IMR-90 (cell line): ENCODE measurements around the gene DOCK2.

Source experiments
- BHLHE40 ChIP-seq: fragments of 150-350 bp; IDR thresholded peaks from 2 replicates; pipeline ENCODE4 v1.6.1; 2016; ENCODE audit warnings: mild to moderate bottlenecking, low read depth, low read length
- CEBPB ChIP-seq: IDR thresholded peaks from 2 replicates; pipeline ENCODE4 v1.6.1; 2012; ENCODE audit warnings: low read depth, low read length, improper control_type of control experiment
- CTCF ChIP-seq: conservative IDR thresholded peaks from 2 replicates; pipeline ENCODE4 v1.5.1; 2012; ENCODE audit warnings: mild to moderate bottlenecking, low read depth, low read length, improper control_type of control experiment
- FOS ChIP-seq: fragments of 150-350 bp; IDR thresholded peaks from 2 replicates; pipeline ENCODE4 v1.6.1; 2016; ENCODE audit warnings: low read depth, low read length
- MAFK ChIP-seq: IDR thresholded peaks from 2 replicates; pipeline ENCODE4 v1.6.1; 2012; ENCODE audit warnings: low read depth, low read length, improper control_type of control experiment
- MXI1 ChIP-seq: IDR thresholded peaks from 2 replicates; pipeline ENCODE4 v1.6.1; 2012; ENCODE audit warnings: low read depth, mild to moderate bottlenecking, low read length, moderate library complexity, borderline replicate concordance
- POLR2A ChIP-seq: IDR thresholded peaks from 2 replicates; pipeline ENCODE4 v1.6.1; 2012; ENCODE audit warnings: mild to moderate bottlenecking, low read depth, low read length
- RAD21 ChIP-seq: IDR thresholded peaks from 2 replicates; pipeline ENCODE4 v1.6.1; 2012; ENCODE audit warnings: low read length, improper control_type of control experiment
- RFX5 ChIP-seq: IDR thresholded peaks from 2 replicates; pipeline ENCODE4 v1.8.0; 2012; ENCODE audit warnings: low read depth, mild to moderate bottlenecking, low read length, moderate library complexity
- SMC3 ChIP-seq: fragments of 150-350 bp; IDR thresholded peaks from 2 replicates; pipeline ENCODE4 v1.6.1; 2016; ENCODE audit warnings: low read depth, mild to moderate bottlenecking, antibody characterized with exemption, low read length, moderate library complexity
- USF2 ChIP-seq: fragments of 150-350 bp; IDR thresholded peaks from 2 replicates; pipeline ENCODE4 v1.6.1; 2017; ENCODE audit warnings: mild to moderate bottlenecking, antibody characterized with exemption, low read length, low read depth

- TF ChIP-seq CTCF (no peak), FOS (no peak), RFX5 (no peak), SMC3 (no peak), RAD21 (no peak), MXI1 (no peak), MAFK (no peak), USF2 (no peak), POLR2A (no peak), CEBPB (no peak), BHLHE40 (no peak)
These were observed 383.3 kb downstream of the DOCK2 start for GRCh38 chr5:170020423-170020822.
